HG03196 (cell line): ENCODE results near the gene CSF2.

ENCODE experiments used
- ATAC-seq: cut with Tn5 transposase; IDR thresholded peaks from one replicate; pipeline ENCODE4 v1.9.1; 2021; ENCODE audit not compliant: unreplicated experiment

The CSF2 gene

DNA sequence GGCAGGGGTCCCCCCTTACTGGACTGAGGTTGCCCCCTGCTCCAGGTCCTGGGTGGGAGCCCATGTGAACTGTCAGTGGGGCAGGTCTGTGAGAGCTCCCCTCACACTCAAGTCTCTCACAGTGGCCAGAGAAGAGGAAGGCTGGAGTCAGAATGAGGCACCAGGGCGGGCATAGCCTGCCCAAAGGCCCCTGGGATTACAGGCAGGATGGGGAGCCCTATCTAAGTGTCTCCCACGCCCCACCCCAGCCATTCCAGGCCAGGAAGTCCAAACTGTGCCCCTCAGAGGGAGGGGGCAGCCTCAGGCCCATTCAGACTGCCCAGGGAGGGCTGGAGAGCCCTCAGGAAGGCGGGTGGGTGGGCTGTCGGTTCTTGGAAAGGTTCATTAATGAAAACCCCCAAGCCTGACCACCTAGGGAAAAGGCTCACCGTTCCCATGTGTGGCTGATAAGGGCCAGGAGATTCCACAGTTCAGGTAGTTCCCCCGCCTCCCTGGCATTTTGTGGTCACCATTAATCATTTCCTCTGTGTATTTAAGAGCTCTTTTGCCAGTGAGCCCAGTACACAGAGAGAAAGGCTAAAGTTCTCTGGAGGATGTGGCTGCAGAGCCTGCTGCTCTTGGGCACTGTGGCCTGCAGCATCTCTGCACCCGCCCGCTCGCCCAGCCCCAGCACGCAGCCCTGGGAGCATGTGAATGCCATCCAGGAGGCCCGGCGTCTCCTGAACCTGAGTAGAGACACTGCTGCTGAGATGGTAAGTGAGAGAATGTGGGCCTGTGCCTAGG lies at the start of gene CSF2:
Gene CSF2 (plus strand): TSS at position 559 of the 783 bp plus-strand sequence. CDS start 35 bp downstream, at position 594.
- ATAC-seq: no peak

DNA sequence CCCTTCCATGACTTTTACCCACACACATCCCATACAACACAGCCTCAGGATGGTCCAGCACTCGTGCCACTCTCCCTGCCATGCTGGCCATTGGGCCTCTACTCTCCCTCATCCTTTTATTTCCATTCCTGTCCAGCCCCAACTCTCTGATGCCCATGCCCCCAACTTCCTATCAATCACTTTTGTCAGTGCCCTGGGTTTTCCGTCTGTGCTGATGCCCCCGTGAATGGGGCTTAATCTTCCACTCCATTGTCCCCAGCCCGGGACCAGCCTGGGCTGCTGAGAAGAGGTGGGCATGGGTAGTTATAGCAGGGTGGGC lies 49.5 kb upstream of the CSF2 start:
- no peak for ATAC-seq

DNA sequence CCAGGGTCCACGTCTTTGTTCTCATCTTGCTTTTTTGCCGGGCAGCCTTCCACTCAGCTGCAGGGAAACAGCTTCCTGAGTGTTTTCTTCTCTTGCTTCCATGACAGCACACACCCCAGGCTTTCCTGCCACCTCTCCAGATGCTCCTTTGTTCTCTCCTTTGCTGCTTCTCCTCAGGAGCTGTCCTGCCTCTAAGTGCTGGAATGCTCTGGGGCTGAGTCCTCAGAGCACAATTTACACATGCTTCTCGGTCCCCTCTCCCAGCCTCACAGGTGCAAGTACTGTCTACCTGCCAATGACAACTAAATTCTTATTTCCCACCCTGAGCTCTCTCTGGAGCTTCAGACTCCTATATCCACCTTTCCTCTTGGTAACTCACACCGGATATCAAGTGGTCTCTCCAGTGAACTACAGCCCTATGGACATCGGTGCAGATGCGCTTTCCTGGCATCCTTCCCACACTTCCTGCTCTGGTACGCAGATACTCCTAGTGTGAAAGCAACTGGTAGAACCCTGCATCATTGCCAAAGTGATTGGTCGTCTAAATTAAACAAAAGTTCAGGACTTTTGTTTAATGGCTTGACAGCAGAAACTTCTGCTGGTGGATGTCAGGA lies 48.7 kb upstream of the CSF2 start:
- ATAC-seq: no peak

DNA sequence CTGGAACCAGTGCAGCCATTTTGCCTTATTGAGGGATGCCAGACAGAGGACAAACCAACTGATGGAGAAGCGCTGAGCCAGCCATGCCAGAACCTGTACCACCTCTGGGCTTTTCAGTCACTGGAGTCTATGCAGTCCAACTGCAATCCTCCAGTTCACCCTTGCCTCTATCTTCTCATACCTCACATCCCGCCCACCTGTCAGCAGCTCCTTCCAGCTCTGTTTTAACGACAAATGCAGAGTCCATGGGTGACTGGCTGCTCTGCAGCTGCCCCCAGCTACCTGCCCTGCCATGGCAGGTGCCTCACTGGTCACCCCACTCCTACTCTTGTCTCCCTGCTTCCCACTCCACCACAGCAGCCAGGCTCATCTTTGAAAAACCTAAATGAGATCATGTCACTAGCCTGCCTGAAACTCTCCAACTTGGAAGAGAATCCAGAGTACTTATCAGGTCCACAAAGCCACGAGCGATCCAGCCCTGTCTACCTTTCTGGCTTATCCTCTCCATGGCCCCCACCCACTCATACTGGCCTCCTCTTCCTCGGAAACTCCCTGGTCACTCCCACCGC lies 48.1 kb upstream of the CSF2 start:
- no peak for ATAC-seq

DNA sequence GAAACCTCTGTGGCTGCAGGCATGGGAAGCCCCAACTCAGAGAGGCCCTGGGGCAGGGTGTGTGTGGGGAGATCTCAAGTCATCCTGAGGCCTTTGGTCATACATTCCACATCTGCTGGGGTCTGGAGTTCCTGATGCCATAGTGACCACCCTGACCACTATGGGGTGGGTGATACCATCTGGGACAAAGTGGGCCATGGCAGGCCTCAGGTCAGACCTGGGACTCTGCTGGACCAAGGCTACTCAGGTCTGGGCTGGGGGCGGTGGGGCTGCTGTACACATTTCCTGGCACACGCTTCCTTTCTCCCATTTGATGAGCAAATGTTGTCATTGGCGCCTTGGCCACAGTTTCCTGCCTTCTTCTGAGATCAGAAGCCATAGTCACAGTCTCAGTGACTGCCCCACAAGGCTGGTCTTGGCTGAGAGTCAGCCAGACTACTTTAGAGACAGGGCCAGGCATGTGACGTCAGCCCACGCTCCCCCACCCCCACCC lies 47.0 kb upstream of the CSF2 start:
- no peak for ATAC-seq

DNA sequence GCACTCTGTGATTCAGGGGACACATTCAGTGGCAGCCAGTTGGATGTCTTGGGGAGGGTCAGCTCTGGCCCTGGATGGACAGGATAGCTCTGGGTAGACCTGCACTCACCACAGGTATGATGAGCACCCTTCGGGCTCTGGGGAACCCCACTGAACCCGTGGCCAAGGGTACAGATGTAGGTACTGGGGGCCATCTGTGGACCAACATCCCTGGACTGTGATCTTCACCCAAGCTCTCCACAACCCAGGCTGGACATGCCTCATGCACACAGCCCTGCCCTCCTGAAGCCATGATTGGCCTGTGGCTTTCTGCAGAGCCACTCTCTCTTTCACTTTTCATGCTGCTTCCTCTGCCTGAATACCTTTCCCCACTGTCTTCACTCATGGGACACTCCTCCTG lies 46.6 kb upstream of the CSF2 start:
- no peak for ATAC-seq

DNA sequence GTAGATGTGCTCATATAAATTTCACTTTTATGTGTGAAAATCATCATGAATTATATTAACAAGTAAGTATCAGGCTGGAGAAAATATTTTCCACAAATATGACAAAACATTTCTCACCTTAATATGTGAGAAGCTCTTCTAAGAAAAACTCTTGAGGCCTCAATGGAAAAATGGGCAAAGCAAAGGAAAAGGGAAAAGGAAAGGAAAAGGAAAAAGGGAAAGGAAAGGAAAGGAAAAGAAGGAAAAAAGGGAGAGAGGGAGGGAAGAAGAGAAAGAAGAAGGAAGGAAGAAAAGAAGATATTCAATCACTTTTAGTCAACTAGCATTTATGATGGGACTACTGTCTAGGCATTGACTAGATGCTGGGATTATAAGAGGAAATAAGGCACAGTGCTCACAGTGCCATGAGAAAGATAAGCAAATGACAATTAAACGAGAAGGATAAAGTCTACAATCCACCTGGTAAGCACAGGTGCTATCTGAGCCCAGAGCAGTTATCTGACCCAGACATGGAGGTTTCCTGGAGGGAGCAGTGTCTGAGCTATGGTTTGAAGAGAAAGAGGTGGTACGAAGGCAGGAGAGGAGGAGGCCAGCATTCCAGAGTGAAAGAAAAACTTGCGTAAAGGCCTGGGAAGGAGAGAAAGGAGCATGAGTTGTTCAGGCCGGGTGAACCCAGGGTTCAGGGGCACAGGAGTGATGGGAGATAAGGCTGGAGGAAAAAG lies 43.8 kb upstream of the CSF2 start:
- ATAC-seq: no peak

DNA sequence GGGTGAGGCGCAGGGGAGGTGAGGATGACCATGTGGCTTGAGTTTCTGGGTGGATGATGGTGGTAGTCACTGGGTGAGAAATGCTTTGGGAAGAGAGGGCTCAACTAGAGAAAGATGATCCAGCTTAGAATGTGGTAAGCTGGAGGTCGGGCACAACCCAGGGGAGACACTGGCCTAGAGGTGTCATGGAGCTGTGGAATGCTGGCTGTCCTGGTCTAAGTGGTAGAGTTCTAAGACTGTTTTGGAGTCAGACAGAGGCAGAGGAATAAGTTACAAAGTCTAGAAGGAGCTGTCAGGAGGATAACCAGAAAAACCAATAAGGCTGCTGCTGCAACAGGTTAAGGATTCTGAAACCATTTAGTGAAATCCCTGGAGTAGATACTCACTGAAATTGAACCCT lies 43.0 kb upstream of the CSF2 start:
- ATAC-seq: no peak

DNA sequence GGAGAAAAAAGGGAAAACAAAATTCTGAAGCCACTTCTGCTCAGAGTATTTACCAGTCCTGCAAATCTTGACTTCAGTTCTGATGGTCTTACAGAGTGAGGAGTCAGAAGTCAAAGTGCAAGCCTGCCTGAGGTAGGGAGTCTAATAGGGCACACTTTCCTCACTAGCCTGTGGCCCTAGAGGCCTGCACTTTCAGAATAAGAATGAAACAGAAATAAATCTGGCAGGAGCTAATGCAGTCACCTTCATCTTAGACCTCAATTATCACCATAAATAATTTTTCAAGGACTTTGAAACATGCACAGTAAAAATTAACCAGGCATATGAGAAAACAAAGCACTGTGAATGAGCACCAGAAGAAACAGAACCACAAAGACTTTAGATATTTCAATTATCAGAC lies 41.4 kb upstream of the CSF2 start:
- ATAC-seq: no peak

DNA sequence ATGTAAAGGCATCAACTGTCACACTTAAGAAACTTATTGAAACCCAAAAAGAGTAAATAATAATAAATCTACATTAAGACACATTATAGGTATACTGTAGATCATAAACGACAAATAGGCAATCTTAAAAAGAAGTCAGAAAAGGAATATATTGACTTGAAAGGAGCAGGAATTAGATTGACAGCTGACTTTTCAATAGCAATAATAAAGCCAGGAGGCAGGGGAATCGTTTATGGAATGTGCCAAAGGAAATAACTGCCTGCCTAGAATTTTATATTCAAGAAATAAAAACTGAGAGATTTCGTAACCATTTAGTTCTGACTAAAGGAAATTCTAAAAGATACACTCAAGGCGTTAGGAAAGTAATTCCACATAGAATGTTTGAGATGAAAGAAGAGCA lies 40.5 kb upstream of the CSF2 start:
- ATAC-seq: no peak

DNA sequence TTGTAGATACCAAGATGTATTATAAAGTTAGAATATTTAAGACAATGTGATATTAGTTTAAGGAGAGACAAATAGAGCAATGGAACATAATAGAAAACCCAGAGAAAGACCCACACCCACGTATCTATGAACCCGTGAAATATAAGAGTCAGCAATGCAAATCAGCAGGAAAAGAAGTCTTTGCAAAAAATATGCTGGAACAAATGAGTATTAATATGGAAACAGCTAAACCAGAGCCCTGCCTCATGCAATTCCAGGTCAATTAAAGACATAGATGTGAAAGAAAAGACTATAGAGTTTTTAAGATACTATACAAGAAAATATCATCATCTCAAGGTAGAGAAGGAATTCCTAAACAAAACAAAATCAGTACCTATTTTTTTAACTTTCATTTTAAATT lies 36.2 kb upstream of the CSF2 start:
- no peak for ATAC-seq

DNA sequence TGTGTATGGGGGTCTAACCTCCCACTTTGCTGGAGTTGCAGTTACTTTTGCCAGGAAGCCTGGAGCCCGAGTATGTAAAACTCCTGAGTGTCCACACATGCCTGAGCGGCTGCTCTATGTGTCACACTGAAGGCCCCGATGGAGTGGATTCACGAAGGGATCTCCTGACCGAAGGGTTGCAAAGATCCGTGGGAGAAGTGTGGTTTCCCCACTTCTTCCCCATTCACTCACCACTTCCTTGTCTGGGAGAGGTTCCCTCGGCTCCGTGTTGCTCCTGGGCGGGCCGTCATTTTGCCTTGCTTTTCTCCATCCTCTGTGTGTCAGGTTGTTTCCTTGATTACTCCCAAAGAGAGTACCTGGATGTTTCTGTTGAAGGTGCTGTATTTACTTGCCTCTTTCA lies 29.4 kb upstream of the CSF2 start:
- no peak for ATAC-seq

DNA sequence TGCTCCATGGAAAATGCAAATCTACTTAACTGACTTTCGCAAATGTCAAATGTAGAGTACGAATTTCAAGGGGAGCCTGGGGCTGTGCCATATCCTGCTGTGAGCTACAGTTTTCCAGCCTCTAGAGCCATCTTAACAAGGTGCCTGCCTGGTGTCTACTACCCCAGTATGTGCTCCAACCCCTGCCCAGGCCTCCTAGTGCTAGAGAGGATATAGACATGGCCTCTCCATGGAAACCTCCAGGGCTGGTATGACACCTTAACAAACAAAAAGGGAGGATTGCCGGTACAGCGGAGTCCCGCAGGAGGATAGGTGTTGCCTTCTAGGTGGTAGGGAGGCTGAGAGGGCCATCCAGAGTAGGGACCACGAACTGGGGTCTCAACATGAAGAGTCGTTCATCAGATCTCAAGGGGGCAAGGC lies 26.7 kb upstream of the CSF2 start:
- no peak for ATAC-seq

DNA sequence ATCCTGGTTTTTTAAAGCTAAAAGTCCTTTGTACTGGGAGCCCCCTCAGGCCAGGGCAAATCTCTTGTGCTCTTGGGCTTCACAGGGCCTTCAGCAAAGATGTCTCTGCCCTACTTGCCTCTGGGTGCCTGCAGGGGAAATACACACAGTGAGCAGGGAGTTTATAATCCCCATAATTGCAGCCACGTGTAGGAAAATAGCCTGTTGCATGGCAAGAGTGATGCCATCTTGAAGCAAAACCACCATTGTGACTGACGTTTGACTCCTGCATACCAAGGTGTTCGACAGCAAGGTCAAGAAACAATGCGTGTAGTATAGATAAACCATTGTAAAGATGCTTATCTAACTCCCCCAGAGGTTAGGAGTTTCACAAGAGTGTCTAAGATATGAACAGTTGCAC lies 24.5 kb upstream of the CSF2 start:
- no peak for ATAC-seq

DNA sequence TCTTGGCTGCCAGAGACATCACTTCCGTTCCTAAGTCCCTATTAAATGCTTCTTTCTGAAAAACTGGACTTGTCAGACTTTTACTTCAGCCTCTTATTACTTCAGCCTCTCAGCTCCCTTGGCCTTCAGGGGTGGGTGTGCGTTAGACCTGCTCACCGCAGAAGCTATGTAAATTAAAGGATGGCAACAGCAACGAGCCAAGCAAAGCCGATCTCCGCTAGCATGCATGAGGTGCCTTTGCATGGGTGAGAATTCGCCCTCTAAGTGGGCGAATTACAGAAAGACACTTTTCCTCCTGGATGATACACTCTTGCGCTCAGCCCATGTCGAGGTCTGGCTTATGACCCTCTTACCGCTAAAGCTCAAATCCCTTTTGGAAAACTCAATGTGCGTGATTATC lies 24.0 kb upstream of the CSF2 start:
- no peak for ATAC-seq

DNA sequence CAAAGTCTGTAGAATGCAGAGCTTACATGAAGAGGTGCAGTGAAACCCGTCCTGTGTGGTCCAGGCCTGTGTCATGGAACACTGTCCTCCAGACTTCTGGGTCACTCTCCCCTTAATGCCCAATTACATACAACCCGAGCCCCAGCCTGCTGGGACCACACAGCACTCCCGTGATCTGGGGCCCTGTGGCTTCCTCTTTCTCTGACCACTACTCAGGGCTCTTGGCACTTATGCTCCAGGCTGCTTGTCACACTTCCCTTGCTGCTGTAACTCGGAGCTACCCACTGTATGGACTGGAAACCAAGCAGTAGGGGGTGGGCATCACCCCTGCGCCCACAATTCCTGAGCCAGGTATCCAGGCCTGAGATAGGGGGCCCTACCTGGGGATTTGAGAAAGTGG lies 23.5 kb upstream of the CSF2 start:
- no peak for ATAC-seq

DNA sequence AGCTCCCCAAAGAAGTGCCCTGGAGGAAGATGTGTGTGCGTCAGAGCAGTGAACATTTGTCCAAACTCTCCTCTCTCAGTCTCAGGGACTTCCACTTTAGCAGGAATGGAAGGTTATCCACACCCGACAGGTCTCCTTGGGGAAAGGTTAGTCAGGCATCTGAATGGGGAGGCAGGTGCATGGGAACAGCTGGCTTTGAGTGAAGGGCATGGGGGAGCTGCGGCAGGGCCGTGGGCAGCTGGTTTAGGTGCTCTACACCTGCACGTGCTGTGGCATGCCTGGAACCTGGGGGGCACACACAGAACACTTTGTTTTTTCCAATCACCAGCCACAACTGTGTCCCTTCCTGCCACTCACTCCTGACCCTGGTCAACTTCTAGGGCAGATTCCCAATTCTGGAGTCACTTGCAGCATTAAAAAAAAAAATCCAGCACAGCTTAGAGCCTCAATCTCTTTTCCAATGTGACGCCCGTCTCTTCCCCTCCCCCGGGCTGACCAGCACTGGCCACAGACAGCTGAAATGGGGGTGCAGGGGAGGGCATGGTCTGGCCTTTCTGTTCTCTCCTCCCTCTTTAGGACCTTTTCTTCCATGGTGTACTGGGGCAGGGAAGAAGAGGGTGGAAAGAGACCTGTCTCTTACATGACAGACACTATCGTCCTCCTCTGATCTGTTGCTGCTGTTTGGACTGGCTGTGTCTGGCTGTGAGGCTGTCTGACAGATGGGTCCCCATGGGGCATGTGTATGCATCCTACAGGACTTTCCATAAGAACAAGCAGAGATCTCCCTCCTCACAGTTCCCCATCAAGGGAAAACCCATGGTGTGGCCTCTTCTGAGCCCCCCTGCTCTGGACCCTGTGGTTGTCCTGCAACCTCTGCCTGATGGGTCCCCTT lies 22.7 kb upstream of the CSF2 start:
- ATAC-seq: no peak

DNA sequence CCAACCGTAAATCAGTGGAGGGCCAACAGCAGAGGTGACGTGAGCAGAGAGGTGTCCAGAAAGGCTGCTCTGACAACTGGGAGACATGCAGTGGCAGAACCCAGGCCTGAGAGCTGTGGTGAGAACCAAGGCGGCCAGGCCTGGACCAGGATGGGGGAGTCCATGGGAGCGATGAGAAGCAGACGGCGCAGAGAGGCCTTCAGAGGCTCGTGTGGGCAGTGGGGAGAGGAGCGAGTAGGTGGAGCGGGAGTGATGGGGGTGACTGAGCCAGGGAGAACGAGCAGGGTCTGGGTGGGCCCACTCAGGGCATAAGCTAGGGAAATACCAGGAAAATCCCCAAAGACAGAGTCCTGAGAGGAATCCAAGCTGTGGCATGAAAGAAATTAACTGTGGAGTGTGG lies 21.1 kb upstream of the CSF2 start:
- no peak for ATAC-seq

DNA sequence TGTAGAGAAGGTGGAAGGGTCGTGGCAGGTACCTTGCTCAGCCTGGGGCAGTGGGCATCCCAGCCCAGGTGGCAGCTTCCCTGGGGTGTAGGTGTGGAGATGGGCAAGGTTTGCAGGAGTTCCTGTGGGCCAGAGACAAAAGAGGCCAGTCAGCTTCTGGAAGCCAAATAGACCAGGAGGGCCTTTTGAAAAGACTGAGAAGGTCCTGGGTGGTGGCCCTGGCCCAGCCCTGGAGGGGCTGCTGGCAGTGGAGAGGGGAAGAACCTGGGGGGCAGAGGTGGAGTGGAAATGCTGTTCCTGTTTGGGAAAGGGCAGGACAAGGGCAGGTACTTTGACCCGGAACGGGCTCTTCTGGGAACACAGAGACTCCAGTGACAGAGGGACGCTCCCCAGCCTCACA lies 20.1 kb upstream of the CSF2 start:
- ATAC-seq: no peak

DNA sequence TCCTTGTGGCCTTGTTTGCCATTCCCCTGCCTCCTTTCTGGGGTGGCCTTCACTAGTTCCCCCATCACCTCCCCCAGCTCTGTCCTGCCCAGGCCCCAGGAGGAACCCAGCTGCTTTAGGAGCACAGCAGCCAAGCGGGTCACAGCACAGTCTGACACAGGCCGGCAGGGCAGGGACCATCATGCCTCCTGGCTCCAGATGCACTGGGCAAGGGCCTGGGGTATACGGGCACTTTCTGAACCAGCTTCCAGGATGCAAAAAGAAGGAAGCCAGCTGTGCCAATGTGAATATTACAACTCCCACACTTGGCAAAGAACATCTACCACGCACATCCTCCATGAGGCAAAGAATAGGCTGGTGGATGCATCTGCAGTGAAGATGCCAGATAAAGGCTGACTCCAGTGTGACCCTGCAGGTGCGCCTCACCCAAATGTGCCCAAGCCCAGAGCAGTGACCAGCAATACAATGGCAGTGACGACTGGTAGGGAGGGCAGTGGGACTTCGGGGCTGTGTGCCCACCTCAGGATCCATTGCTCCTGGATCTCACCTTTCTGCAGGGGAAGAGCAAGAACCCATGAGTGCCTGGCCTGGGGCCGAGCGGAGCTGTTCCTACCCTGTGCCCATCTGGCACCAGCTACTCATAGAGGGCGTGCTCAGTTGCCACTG lies 19.4 kb upstream of the CSF2 start:
- ATAC-seq: no peak
